AG09309 (cell line): ENCODE results near the gene BSG.

Source experiments
- DNase-seq: peaks from one replicate; pipeline ENCODE4 v3.0.0-alpha.2; 2010; ENCODE audit warnings: low read depth
- H3K4me3 ChIP-seq: 2 replicates; pipeline ENCODE4 v1.5.1; 2011; ENCODE audit warnings: mild to moderate bottlenecking, low read depth, low read length, moderate library complexity; ENCODE audit not compliant: control insufficient read depth
- TF ChIP-seq, protein P1 (sequence below): IDR thresholded peaks from 2 replicates; pipeline ENCODE4 v1.5.1; 2011; ENCODE audit warnings: mild to moderate bottlenecking, low read depth, low read length, inconsistent platforms; ENCODE audit not compliant: insufficient read depth, control insufficient read depth; ENCODE audit errors: missing control alignments

The BSG gene

DNA sequence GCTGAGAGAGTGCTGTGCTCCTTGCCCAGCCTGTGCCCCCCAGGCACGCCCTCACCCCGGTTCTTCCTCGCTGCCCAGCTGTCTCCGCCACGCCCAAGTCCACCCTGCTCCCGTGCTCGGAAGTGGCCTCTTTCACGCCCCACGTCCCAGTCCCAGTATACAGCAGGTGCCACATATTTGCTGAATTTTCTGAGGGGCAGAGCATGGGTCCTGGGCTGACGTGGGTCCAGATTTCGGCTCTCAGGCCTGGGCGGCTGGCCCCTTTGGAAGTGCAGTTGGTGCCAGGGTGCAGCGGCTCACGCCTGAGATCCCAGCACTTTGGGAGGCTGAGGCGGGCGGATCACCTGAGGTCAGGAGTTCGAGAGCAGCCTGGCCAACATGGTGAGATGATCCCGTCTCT is 20.7 kb downstream of the BSG start:
- DNase-seq = no peak
- H3K4me3 ChIP-seq = no peak overlapping the region
- TF ChIP-seq, protein P1, sequence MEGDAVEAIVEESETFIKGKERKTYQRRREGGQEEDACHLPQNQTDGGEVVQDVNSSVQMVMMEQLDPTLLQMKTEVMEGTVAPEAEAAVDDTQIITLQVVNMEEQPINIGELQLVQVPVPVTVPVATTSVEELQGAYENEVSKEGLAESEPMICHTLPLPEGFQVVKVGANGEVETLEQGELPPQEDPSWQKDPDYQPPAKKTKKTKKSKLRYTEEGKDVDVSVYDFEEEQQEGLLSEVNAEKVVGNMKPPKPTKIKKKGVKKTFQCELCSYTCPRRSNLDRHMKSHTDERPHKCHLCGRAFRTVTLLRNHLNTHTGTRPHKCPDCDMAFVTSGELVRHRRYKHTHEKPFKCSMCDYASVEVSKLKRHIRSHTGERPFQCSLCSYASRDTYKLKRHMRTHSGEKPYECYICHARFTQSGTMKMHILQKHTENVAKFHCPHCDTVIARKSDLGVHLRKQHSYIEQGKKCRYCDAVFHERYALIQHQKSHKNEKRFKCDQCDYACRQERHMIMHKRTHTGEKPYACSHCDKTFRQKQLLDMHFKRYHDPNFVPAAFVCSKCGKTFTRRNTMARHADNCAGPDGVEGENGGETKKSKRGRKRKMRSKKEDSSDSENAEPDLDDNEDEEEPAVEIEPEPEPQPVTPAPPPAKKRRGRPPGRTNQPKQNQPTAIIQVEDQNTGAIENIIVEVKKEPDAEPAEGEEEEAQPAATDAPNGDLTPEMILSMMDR = no peak

DNA sequence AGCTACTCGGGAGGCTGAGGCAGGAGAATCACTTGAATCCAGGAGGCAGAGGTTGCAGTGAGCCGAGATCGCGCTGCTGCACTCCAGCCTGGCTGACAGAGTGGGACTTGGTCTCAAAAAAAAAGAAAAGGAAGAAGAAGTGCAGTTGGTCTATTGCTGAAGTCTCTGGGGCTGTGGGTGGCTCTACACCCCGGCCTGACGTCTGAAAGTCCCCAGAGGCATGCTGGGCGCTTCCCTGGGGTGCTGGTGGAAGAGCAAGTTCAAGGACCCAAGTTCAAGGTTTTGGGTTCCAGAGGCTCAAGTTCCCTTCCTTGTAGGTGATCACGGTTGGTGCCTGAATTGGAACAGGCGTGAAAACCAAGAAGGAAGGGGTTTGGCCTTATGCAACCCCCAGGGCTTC is 21.1 kb downstream of the BSG start:
- H3K4me3 ChIP-seq = no peak overlapping the region
- DNase-seq = no peak
- TF ChIP-seq, protein P1 = no peak

DNA sequence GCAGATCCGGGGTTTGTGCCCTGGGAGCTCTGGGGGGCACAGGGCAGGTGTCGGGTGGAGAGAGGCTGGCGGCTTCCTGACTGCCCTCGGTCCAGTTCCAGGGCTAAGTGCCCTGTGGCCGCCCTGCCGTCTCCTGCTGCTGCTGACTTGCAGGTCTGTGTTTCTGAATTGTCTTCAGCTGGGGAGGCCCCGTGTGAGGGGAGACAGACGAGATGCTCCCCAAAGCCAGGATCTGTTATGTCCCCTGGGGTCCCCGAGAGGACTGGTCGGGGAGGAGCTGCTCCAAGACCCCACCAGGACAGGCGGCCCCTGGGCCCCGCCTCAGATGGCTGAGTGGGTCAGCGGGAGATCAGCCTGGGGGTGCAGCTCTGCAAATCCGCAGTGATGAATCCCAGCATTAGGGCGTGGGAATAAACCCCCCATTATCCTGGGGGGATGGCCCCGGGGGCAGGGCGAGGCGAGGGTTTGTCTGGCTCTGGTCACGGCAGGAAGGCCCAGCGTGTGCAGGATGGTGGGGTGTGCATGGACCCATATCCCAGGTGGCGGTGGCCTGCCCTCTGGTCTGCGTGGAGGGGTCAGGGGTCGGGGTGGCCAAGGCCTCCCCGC is 22.0 kb downstream of the BSG start:
- no peak for DNase-seq
- TF ChIP-seq, protein P1 = no peak
- H3K4me3 ChIP-seq = no peak overlapping the region

DNA sequence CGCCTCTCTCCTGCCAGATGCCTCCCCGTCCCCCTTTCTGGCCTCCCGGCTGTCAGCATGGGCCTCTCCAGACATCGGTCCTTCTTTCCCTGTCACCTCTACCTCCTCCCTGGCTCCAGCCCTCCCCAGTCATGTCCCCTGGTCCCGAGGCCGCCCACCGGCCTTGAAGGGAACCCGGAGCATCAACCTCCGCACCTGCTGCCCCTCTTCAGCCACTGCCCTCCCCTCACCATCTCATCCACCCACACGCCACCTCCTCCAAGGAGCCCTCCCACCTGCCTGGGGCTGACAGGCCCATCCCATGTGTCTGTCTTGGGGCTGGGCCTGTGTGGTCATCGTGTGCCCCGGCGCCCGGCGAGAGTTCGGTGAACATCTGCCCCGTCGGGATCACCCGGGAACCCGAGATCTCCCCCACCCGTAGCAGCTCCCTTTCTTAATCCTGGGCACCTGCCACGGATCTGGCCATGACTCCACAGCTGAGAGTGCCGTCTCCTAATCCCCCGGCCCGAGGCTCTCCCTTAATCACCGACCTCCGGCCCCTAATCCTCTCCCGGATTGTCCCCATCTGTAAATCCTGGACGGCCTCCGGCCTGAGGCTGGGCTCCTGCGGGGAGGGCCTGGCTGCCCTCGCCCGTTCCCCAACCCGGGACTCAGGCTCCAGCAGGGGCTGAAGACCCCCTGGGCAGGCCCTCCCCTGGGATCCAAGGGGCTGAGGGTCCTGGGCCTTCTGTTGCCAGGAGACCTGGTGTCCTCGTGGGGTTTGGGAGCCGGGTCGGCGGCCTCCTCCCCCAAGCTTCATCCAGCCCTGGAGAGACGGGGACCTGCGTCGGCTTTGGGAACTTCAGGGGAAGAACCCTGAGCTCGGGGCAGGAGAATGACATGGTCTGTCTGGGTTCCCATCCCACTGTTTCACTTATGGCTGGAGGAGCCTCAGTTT is 23.2 kb downstream of the BSG start:
- no peak overlapping the region for H3K4me3 ChIP-seq
- DNase-seq = no peak
- TF ChIP-seq, protein P1 = no peak

DNA sequence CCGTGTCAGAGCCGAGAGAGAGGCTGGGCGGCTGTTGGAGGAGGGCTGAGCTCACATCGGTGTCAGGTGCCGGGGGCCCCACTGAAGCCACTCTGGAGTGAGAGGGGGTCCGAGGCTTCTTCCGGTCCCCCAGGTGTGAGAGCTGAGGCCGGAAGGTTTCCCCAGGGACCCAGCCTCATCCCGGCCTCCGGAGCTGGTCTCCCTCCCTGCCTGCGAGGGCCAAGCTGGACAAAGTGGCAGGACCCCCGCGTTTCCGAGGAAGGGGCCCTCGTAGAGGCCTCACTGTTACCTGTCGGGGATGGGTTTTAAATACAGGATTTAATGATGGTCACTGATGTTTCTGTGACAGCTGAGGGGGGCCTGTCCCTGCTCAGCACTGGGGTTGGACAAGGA is 23.9 kb downstream of the BSG start:
- DNase-seq = no peak
- no peak overlapping the region for H3K4me3 ChIP-seq
- TF ChIP-seq, protein P1 = no peak

DNA sequence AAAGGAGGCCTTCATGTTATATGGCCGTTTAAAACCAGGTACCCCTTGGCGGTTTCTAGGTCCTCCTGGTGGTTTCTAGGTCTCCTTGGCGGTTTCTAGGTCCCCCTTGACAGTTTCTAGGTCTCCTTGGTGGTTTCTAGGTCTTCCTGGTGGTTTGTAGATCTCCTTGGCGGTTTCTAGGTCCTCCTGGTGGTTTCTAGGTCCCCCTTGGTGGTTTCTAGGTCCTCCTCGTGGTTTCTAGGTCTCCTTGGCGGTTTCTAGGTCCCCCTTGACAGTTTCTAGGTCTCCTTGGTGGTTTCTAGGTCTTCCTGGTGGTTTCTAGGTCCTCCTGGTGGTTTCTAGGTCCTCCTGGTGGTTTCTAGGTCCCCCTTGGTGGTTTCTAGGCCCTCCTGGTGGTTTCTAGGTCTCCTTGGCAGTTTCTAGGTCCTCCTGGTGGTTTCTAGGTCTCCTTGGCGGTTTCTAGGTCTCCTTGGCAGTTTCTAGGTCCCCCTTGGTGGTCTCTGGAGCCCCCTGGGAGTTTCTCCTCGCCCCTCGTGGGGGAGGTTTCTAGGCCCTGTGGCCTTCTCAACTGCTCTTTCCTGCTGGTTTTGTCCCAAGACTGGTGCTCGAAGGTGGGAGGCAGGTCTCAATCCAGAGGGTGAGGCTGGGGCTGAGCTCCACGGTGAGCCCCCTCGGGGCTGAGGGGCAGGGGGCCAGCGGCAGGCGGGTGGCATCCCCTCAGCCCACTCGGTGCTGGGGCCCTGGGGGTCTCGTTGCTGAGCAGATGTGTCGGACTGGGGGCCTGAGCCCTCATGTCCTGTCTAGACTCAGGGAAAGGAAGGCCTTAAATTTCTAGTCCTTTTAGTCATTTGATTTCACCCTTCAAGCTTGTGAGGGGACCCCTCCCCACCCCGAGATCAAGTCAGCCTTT is 25.3 kb downstream of the BSG start:
- H3K4me3 ChIP-seq = no peak overlapping the region
- DNase-seq = no peak
- TF ChIP-seq, protein P1 = no peak
